GM12801 (cell line): ENCODE data around the gene NPHP4.

Source experiments
- CTCF ChIP-seq: IDR thresholded peaks from one replicate; pipeline ENCODE4 v1.5.1; 2011; ENCODE audit warnings: control low read depth; ENCODE audit not compliant: insufficient read length; ENCODE audit errors: extremely low read depth

Gene NPHP4

GRCh38 chr1:5947978-5948680, 44.1 kb downstream of the NPHP4 start:
- TF ChIP-seq CTCF: no peak

GRCh38 chr1:5947071-5947821, 45.0 kb downstream of the NPHP4 start:
- no peak for TF ChIP-seq CTCF

- no peak for TF ChIP-seq CTCF
Observed at GRCh38 chr1:5945445-5945844, 46.8 kb downstream of the NPHP4 start.

- TF ChIP-seq CTCF: no peak
Observed at GRCh38 chr1:5944843-5945167, 47.4 kb downstream of the NPHP4 start.

GRCh38 chr1:5944154-5944842, 47.9 kb downstream of the NPHP4 start:
- TF ChIP-seq CTCF: no peak

GRCh38 chr1:5943343-5944124, 48.7 kb downstream of the NPHP4 start:
- no peak for TF ChIP-seq CTCF

- no peak for TF ChIP-seq CTCF
Observed at GRCh38 chr1:5941671-5942070, 50.6 kb downstream of the NPHP4 start.
